SH-SY5Y (cell line): ENCODE results near the gene RPL27.

ENCODE experiments used
- GATA2 ChIP-seq: IDR thresholded peaks from 2 replicates; pipeline ENCODE4 v1.6.1; 2011; ENCODE audit warnings: mild to moderate bottlenecking, low read depth, low read length
- GATA3 ChIP-seq: IDR thresholded peaks from 2 replicates; pipeline ENCODE4 v1.6.1; 2011; ENCODE audit warnings: low read depth, mild to moderate bottlenecking, low read length, moderate library complexity

RPL27 gene

DNA sequence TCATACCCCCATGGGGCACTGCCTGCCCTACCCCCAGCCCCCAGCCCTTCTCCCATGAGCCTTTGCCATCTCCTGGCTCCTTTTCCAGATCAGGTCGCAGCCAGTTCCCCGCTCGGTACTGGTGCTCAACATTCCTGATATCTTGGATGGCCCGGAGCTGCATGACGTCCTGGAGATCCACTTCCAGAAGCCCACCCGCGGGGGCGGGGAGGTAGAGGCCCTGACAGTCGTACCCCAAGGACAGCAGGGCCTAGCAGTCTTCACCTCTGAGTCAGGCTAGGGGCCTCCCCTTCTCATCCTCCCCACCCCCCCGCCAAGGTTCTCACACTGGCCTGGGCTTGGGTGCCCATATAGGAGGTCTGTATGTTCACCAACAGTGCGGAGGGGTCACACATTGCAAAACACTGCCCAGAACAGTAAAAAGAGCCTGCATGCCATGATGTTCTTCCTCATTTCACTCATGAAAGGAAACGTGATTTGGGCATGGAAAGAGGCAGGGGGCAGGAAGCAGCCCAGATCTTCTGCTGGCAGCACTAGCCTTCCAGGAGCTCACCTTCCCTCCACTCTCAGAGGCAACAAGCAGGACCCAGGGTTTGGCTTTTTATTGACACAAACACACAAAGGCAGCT lies 15.9 kb downstream of the RPL27 start:
- TF ChIP-seq GATA3 (no peak), GATA2 (no peak)

- TF ChIP-seq GATA2 (no peak), GATA3 (no peak)
These were observed 16.7 kb downstream of the RPL27 start for GRCh38 chr17:43014649-43015542.

GRCh38 chr17:43015579-43015978 lies 17.4 kb downstream of the RPL27 start:
- no peak for TF ChIP-seq GATA2

- TF ChIP-seq GATA2 (no peak), GATA3 (no peak)
These were observed 18.0 kb downstream of the RPL27 start for GRCh38 chr17:43016216-43016615.

- TF ChIP-seq GATA3 (no peak), GATA2 (no peak)
These were observed 20.0 kb downstream of the RPL27 start for GRCh38 chr17:43018008-43018853.

DNA sequence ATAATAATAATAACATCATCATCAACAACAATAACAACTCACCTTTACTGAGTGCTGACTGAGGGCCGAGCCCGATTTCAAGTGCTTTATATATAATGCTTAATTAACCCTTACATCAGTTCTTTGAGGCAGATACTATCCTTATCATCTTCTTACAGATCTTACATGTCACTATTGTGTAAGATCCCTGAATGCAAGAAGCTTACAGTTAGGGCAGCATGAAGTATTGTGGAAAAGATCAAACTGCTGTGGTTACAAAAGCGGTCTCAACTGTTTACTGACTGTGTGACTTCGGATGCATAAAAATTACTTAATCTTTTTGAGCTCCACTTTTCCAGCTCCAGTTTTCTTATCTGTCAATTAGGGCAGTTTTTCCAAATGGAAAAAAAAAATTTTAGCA lies 20.7 kb downstream of the RPL27 start:
- TF ChIP-seq GATA3, result no peak

DNA sequence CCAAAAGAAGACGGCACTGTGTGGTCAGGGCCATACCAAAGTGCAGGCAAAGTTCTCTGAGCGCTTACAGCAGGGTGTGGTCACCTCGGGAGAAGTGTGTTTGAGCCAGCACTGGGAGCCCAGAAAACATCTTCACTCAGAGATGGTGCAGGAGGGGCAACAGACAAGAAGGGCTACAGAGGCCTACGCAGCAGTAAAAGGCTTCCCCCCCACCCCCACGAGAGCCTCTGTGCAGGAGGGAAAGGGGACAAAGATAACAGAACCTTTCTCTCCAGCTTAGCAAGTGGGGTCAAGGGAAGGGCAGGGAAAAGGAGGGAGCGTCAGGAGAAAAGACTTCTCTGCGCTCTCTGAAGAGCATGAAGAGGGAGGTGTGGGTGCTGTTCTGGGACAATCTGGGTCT lies 21.2 kb downstream of the RPL27 start:
- TF ChIP-seq GATA3 (no peak), GATA2 (no peak)

GRCh38 chr17:43020030-43020621 lies 21.9 kb downstream of the RPL27 start:
- TF ChIP-seq GATA3 (no peak), GATA2 (no peak)

- TF ChIP-seq GATA2 (no peak), GATA3 (no peak)
These were observed 22.8 kb downstream of the RPL27 start for GRCh38 chr17:43020789-43021740.

DNA sequence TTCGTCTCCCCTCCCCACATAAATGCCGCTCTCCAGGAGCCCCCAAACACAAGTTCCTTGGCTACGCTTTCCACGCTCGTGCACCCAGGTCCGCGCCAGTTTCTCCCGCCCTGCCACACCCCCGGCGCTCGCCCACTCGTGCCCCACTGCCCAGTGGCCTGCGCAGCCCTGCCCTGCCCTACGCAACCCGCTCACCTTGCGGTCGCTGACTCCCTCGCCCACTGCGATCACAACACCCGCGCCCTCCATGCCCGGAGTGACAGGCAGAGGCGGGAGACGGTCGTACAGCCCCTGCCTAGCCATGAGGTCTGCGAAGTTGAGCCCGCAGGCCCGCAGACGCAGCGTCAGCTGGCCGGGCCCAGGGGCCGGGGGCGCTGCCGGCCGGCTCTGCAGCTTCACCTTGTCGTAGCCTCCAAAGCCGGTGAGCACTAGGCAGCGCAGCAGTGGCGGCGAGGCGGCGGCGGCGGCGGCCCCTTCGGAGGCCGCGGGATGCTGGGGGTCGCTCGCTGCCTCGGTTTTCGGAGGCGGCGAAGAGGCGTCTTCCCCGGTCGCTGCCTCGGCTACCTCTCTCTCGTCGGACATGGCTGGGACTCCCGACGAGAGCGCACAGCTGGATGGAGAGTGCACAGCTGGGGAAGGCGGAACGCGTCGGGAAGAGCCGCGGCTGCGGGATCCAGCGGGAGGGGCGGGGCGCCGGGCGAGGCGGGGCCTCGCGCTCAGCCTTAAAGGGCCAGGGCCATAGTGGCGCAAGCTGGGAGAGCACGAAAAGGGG lies 23.7 kb downstream of the RPL27 start, which contains the start of gene VAT1:
TSS of gene VAT1 (minus strand) at position 645 of the 772 bp plus-strand sequence. CDS start at position 582, 63 bp downstream.
- TF ChIP-seq GATA2 (no peak), GATA3 (no peak)

- TF ChIP-seq GATA2 (peak; percentile 41; the same call in 1 of the 2 replicates), GATA3 (no peak)
These were observed 26.4 kb downstream of the RPL27 start, which contains the start of gene RND2 for GRCh38 chr17:43024407-43025289. Gene RND2 (plus strand): TSS chr17:43025231. CDS start chr17:43025348, 117 bp downstream.

GRCh38 chr17:43025290-43025657 lies 27.1 kb downstream of the RPL27 start:
- TF ChIP-seq GATA3 (no peak), GATA2 (no peak)
